GM21528 (cell line): ENCODE data around the gene SLC9A3.
"Not testable (repeated sequence)": the region's sequence is repeated elsewhere in the genome, so short reads cannot be mapped to it uniquely, and the experiment has no call there.

Experiments
- ATAC-seq: cut with Tn5 transposase; IDR thresholded peaks from one replicate; pipeline ENCODE4 v1.9.1; 2021; ENCODE audit warnings: mild to moderate bottlenecking, moderate library complexity; ENCODE audit not compliant: unreplicated experiment, low FRiP score

The SLC9A3 gene

DNA sequence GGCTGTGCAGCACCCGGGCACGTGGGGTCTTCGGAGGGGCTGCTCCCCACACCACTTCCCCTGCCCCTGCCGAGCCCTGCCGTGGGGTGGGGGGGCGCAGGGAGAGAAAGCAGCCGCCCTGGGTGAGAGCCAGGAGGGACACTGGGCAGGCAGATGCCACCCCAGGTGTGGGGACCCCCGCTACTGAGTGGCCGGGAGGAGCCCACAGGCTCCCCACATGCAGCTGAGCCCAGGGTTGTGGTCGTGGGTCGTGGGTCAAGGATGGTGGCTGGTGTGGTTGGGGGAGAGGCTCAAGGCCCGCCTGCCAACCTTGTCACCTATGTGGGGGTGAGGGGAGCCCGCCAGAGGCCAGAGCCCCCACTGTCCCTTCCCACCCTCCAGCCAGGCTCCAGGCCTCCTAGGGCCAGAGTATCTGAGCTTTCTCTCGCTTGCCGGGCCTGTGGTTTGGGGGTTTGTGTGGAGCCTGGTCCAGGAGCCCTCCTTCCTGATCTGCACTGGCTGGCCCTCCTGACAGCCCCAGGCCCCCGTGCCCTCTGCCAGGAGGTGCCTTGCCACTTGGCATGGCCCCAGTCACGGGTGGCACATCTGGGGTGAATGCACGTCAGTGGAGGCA, 45.8 kb downstream of the SLC9A3 start:
- no peak for ATAC-seq

DNA sequence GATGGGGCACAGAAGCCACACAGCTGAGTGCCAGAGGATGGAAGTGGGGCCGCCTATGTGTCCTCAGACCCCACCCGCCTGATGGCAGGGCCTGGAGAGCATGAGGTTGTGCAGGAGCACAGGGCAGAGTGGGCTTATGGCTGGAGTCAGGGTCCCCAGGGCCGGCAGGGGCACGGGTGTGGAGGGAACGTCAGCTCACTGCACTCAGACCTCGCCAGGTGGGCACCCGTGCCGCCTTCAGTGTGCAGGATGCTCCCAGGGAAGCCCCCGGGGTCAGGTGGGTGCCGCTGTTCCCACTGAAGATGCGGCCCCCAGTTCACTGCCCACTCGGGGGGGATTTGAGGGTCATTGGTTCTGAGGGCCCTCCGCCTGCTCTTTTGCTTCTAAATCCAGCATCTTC, 46.4 kb downstream of the SLC9A3 start:
- no peak for ATAC-seq

DNA sequence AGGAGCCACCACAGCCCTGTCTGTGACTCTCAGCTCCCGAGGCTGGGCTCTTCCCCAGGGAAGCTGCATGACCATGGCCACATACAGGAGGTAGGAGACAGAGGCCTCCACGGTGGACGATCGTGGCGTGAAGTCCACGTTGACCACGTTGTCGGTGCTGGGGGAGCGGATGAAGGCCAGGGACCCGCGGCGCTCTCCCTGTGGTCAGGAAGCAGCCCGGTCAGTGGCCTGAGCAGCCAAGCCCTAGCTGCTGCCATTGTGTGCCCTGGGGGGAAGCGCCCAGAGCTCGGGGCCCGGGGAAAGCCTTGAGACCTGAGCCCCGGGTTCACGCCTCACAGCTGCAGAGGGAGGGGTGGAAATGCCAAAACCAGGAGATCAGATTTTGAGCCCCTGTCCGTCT, 47.0 kb downstream of the SLC9A3 start:
- no peak for ATAC-seq

DNA sequence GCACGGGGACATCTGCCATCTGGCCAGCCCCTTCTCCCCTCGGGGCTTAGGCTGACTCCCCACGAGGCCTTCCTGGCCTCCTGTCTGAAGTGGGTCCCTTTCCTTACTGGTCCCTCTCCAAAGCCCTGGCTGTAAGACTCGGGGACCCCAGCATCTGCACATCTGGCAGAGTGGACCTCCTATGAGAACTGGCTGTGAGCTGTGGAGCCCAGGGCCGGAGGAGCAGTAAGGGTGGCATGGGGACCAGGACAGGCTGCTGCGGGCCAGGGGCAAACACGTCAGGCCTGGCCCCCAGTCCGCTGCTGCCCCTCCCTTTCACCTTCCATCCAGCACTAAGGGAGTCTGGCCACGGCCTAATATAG, 47.5 kb downstream of the SLC9A3 start:
- no peak for ATAC-seq

DNA sequence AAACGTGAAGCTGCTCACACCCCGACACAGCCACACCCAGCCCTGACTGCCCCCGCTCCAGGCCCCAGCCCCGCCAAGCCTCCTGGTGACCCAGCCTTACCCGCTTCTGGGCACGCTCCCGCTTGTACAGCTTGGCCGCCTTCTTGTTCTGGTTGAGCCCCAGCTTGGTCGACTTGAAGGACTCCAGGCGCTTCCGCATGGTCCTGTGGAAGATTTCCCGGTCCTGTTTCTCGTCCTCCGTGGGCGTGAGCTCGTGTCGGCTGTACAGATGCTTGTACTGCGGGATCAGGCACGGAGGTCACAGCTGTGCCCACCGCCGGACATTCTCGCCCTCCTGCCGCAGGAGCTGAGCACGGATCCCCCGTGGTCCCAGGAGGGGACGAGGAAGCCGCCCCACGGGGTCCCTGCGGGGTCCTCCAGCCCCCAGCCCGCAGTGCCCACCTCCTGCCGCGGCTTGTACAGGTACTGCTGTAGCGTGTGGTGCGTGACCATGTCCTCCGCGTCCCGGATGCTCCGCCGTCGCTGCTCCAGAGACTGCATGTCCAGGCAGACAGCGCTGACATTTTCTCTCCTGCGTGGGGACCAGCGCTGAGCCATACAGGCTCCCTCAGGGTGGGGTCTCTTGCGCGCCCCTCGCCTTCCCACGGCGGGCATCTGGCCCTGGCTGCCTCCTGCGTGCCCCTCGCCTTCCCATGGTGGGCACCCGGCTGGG, 48.0 kb downstream of the SLC9A3 start:
- no peak for ATAC-seq

DNA sequence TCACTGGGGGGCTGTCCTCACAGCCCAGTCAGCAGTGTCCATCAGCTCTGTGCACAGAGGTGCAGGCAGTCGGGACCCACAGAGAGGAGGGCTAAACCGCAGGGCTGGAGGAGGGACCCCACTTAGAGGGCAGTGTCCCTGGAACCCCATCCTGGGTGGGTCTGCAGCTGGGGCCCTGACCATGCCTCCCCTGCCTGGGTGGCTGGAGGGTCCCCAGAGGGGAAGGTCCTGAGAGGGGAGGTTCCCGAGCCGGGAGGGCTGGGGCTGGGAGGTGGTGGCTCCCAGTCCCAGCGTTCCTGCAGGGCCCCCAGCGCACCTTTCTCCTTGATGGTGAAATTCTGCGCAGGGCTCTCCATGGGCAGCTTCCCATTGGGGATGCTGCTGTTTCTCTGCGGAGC, 48.5 kb downstream of the SLC9A3 start:
- ATAC-seq, result no peak

DNA sequence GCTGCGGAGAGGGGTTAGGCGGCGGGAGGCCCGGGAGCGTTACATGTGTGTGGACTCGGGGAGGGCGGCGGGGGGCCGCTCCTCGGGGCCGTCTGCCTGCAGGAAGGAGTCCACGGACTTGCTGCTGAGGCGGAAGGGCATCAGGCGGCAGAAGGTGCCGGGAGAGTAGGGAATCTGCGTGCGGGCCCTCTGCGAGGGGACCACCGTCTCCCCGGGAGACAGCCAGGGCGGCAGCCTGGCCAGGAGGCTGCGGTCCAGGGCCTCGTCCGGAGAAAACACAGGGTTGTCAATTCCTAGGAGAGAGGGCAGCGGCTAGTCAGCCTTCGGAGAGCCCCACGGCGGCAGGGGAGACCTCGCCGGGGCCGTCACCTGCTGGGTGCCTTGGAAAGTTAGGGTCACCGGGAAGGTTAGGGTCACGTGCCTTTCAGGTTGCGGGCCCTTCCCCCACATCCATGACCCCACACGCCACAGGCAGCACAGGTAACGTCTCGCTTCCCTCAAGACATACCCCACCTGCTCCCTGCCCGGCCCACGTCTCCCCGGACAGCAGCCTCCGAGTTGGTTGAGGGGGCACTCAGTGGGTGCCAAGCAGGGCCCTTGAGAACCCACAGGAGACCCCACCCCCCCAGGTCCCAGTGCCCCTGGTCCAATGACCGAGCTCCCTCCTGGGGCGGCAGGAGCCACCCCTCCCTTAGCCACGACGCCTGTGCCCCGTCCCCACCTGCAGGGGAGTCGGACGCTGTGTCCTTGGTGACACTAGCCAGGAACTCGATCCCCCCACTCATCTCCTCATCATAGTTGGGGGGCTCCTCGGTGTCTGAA, 49.2 kb downstream of the SLC9A3 start:
- ATAC-seq, result no peak

DNA sequence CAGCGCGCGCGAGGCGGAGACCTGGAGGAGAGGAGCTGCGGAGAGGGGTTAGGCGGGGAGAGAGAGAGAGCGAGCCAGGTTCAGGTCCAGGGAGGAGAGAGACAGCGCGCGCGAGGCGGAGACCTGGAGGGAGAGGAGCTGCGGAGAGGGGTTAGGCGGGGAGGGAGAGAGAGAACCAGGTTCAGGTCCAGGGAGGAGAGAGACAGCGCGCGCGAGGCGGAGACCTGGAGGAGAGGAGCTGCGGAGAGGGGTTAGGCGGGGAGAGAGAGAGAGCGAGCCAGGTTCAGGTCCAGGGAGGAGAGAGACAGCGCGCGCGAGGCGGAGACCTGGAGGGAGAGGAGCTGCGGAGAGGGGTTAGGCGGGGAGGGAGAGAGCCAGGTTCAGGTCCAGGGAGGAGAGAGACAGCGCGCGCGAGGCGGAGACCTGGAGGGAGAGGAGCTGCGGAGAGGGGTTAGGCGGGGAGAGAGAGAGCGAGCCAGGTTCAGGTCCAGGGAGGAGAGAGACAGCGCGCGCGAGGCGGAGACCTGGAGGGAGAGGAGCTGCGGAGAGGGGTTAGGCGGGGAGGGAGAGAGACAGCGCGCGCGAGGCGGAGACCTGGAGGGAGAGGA, 49.9 kb downstream of the SLC9A3 start:
- not testable (repeated sequence) for ATAC-seq

DNA sequence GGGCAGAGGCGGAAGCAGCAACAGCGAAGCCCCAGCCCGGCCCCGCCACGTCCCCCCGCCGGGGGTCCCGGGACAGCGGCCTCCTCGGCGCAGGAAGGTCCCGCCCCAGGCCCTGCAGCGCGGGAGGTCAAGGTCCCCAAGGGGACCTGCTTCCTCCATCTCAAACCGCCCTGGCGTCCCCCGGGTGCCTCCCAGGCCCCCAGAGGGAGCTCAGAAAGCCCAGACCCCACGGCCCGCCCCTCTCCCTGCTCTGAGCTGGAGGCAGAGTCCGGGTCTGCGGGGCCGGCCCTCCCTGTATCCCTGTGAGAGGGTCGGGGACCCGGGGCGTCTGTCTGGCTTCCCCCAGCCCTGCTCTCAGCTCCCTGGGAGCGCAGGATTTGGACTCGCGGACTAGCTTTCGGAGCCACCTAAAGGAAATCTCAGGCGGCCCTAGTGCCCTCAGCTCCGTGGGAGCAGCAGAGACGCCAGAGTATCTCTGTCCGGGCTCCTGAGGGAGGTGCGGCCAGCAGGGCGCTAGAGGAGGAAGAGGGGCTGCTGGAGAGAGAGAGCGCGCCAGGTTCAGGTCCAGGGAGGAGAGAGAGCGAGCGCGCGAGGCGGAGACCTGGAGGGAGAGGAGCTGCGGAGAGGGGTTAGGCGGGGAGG, 50.6 kb downstream of the SLC9A3 start:
- peak; percentile 19 for ATAC-seq

DNA sequence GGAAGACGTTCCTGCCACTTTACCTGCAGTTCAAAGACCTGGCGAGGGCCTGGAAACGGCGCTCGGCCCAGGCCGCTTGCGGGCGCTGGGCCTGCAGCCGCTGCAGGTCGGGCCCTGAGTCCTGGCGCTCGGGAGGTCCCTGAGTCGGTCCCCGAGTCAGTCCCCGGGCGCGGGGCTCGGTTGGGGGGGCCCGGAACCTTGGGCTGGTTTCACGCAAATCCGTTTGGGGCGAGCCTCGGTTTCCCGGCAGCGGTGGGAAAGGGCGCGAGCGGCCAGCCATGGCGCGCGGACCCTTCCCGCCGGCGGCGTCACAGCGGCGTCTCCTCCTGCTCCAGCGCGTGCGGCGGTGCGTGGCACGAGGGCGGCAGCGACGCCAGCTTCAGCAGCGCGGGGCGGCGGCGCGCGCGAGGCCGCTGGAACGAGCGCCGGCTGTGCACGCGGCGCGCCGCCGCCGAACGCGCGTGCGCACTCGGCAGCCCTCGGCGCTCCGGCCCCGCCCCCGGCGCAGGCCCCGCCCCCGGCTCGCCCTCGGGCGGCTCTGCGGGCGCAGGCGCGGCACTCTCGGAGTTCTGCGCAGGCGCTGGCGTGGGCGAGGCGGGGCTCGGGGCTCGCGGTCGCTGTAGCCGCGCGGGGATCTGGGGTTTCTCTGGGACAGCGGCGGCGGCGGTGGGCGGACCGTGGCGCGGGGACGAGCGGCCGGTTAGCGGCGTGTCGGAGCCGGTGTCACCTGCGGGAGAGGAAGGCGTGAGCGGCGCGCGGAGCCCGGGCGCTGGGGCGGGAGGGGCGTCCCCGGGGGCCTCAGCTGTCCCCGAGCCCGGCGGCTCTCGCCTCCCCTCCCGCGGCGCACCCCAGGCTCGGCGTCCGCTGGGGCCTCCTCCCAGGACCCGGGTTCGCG, 51.3 kb downstream of the SLC9A3 start:
- peak; percentile 63 for ATAC-seq

DNA sequence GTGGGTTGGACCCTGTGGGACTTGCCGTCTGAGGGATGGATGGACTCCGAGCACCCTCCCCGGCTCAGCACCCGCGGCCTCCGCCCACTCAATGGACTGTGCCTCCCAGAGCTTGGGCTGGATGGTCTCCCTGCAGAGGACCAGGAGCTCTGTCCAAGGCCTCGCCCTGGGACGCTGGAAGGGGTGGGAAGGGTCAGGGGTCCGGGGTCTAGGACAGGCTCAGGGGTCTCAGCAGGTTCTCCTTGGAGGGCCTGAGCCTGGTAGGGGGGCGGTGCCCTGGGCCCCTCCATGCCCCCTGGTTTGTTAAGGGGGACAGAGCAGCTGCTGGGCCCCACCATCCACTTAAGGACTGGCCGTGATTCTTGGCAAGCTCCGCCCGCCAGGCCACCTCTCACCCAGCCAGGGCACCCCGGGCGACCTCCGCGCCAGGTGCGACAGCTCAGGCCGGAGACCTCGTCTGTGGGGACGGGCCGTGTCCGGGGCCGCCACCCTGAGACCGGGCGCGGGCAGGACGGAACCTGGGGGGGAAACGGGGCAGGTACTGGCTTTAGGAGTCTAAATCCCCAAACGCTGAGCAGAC, 52.1 kb downstream of the SLC9A3 start:
- ATAC-seq, result peak; percentile 24

DNA sequence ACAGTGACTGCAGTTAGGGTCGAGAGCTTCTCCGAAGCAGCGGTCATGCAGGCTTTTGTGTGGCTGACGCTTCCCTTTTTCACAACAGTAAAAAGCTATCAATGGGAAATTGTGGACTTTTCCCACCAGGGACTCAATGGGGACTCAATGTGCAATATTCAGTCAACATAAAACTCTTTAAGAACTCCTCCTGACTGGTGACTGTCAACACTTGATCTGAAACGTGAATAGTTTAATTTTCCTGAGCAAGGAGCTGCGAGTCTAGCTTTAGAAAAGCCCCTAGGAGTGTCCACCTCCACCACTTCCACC, 52.5 kb downstream of the SLC9A3 start:
- no peak for ATAC-seq

DNA sequence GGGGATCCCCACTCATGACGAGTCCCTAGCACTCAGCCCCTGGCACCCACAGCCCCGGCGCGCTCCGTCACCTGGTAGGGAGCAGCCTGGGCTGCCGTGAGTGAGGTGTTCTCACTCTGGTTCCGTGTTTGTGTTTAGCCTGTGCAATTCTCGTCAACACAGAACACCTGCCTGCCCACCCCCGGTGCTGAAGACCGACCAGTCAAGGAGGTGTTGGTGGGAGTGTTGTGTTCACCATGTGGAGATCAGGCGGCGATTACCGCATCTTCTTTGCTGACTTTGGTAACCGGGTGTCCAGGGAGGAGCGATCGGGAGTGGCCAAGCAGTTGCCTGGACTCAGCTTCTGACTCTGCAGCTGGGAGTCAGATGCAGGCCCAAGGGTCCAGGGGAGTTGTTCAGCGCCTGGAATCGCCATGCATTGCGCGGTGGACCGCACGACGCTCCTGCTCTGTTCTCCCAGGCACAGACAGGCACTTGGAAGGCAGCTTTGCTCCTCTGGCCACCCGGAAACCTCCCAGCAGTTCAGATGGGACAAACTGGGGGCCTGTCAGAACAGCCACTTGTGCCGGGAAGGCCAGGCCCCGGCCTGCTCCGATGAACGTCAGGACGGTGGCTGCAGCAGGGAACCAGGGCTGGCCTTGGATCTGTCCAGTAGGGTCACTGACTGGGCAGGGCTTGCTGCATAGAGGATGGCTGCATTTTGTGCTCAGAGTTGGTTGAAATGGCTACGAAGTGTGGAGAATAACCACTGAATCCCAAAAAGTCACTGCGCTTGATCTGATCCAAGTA, 53.1 kb downstream of the SLC9A3 start:
- ATAC-seq, result no peak

DNA sequence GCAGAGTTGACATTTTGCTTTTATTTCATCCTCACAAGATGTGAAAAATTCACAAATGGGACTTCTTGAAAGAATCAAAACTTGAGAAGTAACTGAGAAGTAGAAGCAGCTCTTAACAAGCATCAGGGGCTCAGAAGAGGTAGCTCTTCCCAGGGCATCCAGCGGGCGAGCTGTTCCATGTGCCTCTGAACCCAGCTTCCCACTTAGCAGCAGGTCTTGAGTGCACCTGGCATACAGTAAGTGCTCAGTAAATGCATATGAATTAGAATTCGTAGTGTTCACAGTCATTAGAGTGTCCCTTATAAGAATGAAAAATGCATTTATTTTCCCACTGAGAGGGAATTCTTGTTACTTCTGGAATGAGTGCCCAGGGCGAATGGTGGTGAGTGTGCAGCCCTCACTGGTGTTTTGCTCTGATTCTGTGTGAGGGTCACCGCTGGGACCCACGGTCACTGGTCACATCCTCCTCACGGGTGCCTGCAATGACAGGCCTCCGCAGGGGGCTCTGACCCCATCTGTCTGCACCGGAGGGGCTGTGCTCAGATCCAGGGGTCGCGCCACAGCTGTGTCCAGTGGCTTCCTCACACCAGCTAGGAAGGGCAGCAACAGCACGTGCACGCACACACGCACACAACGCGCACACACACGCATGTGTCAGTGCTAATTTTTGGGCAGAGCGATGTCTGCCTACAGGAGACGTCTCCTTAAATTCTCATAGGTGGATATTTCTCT, 54.3 kb downstream of the SLC9A3 start:
- ATAC-seq, result no peak

DNA sequence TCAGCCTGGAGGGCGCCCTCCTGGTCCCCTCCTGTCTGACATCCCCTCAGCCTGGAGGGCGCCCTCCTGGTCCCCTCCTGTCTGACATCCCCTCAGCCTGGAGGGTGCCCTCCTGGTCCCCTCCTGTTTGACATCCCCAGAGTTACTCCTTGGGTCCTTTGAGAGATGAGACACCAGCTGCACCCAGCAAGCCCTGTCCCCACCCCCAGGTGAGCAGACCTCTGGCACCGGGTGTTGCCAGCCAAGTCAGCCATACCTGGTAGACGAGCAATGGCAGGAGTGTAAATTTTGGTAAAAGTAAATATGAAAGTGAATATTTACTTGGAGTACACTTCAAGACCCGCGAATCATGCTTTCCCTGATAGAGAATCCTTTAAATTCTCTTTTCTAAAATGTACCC, 55.8 kb downstream of the SLC9A3 start:
- no peak for ATAC-seq

DNA sequence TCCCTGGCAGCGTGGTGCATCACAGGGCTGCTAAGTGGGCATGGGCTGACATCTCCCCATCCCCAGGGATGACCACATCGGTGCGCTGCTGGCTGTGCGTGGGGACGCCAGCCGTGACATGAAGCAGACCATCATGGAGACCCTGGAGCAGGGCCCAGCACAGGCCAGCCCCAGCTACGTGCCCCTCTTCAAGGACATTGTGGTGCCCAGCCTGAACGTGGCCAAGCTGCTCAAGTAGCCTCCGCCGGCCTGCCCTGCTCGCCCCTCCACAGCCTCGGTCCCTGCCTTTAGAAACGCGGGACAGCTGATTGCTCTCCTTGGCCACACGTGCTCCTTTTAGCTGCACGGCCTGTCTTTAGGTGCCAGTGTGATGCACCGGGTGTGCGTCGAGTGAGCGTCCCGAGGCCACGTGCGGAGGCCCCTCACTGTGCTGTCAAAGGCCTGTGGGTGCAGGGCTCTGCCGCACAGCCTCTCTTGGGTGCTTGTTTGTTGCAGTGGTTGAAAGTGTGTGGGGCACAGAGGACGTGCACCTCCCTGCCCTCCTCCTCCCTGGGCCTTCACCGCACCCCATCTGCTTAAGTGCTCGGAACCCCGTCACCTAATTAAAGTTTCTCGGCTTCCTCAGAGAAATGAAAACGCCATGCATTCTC, 57.5 kb downstream of the SLC9A3 start:
- no peak for ATAC-seq

DNA sequence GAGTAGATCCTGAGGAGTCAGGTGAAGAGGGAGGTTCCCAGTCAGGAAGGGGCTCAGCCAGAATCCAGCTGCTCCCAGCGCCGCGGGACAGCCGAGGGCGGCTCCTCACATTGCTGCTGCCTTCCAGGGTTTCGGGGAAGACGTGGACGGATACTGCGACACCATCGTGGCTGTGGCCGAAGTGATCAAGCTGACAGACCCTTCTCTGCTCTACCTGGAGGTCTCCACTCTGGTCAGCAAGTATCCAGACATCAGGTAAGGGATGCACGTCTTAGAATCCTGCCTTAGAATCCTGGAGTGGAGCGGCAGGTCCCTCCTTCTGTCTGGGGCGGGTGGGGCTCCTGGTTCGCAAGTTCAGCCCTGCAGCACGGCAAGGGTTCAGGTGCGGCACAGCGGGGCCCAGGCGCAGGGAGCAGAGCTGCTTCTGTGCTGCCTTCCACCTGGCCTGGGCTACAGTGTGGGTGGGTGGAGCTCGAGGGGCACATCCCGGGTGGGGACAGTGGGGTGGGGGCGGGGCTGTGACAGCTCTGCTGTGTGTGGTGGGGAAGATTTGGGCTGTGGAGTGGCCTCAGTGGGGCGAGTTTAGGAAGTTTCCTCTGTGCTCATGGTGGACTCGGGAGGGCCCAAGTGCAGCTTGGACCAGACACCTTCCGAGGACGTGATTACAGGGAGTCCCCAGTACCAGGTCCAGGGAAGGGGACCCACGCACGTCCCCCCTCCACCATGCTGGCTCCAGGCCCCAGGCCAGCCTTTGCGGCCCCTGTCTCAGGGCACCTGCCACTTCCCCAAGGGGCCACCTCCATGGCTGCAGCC, 58.5 kb downstream of the SLC9A3 start:
- ATAC-seq, result no peak
